ENCODE measurements around the gene SSPN.

Gene SSPN

DNA sequence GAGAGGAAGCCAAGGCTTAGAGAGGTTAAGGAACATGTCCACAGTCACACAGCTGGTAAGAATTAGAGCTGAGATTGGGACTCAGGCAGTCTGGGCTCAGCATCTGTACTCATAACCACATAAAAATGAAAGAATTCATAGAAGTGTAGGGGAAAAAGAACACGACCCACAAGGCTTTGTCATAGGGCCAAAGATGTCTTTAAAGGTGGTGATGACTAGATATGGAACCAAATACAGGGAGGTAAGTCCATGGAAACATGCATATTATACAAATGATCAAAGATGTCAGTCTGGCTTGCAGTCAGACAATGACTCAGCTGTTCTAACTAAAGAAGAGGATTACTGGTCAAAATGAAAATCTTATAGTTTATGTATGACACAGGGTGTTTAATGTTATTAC is 7.2 kb upstream of the SSPN start:
- no peak for DNase-seq

- DNase-seq = no peak
These were observed 6.7 kb upstream of the SSPN start for GRCh38 chr12:26188641-26189040.

DNA sequence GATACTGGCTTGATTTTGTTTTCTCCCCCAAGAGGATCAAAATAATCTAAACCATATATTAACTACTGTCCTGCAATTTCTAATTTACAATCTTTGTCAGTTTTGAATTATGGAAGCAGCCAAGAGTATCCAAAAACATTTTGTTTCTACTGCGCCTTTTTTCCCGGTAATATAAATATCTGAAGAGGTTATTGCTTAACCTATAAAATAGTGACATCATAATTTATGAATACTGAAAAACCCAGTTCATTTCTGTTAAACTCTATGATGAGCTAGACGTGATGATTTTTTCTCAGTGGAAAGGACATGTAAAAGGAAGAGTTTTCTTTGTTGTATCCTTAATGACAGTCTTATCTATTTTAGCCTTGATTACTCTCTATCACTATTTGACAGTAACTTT is 3.2 kb upstream of the SSPN start:
- DNase-seq = no peak

GRCh38 chr12:26193539-26193938 is 1.8 kb upstream of the SSPN start:
- no peak for DNase-seq

- no peak for DNase-seq
These were observed 458 bp downstream of the SSPN start for GRCh38 chr12:26195641-26196420.

DNA sequence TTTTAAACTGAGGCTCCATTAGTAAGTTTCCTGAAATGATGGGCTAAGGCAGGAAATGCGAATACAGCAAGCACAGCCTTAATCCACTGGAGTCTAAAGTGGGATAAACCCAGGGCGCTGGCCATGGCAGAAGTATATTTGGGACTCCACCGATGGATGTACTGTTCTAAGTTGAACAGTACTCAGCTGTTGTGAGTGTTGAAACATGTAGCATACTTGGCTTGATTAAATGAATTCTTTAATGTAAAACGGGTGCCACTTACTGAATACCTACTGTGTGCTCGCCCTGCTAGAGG is 996 bp downstream of the SSPN start:
- DNase-seq = no peak

GRCh38 chr12:26197832-26198231 is 2.5 kb downstream of the SSPN start:
- DNase-seq = no peak

DNA sequence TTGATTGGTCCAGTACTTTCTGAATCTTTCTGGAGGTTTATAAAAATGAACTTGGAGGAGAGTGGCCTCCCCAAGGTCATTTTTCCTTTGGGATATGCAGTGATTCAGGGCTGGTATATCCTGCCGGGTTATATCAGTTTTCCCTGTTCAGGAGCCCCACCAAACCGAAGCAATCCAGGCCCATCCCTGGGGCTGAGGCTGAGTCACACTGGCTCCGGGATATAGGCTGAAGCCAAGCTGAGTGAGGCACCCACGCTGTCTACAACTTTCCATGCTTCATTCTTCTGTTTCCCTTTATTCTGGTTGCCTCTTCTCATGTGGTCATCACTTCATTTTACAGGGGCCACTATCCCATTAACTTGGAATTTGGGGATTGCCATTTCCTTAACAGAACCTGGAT is 3.4 kb downstream of the SSPN start:
- DNase-seq = no peak

DNA sequence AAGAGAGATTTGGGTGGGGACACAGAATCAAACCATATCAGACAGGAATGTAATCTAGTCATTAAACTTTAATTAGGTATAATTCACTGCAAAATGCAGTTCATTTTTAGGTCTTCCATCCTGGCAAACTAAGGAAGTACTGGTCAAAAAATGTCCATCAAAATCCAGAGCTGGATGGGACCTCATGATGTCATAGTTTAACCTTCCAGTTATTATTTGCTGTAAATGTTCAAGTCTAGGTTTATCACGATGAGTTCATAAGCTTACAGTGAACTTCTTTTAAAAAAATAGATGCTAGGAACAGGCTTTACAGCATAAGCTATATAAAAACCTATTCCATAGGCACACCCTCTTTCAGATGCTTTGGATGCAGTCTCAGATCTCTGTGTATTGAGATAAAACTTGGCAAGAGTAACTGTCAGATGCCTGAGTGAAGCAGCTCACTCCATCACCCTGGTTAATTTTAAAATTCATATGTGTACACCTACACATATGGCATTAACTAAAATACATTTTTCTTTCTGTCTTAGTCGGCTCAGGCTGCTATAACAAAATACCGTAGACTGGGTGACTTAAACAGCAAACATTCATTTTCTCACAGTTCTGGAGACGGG is 7.9 kb downstream of the SSPN start:
- DNase-seq = no peak

GRCh38 chr12:26204612-26205289 is 9.4 kb downstream of the SSPN start:
- DNase-seq = no peak

DNA sequence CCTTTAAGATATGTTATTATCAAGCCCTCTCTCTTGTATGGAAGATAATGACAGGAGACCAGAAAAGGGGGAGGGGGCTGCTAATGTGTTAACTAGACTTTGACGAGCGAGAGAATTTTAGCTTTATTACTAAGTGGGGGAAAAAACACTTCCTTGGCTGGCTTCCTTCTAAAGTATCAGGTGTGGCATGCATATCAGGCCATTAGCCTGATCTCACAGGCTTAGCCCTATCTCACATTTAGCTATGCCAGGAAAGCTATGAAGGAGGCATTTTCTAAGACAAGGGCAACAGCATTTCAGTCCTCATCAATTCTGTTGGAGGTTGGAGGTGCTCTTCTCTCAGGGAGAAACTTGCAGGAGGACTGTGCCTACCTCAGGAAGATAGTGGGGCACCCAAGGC is 9.9 kb downstream of the SSPN start:
- DNase-seq = no peak

DNA sequence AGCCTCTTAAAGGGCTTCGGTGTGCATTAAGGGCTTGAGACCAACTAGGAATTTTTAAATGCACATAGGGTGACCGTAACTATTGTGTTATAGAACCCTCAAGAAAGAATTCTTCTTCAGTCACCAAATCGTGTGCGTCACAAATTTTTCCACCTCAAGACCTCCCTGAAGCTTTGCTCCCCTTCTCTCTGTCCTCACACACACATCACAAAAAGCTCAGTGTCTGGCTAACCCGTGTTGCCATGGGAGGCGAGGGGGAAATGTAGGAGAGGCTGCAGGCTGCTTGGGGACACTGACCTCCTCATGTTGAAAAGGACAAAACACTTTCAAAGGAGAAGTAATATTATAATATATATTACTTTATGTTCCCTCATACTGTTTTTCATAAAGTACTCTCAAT is 10.6 kb downstream of the SSPN start:
- DNase-seq = no peak

GRCh38 chr12:26211331-26211730 is 16.0 kb downstream of the SSPN start:
- DNase-seq = no peak

DNA sequence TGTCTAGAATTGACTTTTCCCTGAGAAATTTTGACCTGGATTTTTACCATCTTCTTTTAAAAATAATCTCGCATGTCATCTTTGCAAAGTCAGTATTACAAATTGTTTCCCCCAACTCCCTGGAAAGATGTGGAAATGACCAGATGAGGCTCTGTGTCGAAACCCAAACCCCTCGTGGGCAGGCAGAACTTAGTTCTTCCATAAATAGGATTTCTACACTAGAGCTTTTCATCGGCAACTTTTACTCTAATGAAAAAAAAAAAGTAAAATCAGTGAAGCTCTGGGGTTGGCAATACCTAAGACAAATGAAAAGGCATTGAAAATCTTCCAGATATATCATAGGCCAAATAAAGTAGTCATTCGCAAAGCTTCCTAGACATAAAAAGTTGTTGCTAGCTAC is 17.0 kb downstream of the SSPN start:
- DNase-seq = no peak

GRCh38 chr12:26212988-26213387 is 17.6 kb downstream of the SSPN start:
- no peak for DNase-seq

DNA sequence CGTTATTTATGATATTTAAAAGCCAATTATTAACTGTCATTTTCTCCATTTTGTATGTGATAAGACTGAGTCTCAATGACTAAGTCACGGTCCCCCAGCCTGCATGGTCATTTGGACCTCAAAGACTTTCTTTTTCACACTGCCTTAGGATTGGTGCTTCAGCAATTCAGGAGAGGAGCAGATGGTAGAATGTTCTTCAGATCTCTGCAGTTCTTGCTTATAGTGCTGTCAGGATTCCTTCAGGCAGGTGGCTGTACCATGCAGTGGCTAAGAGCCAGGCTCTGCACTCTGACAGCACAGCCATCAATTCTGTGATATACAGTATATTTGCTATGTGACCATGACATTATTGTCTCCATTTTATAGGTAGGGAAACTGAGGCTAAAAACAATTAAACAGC is 18.7 kb downstream of the SSPN start:
- no peak for DNase-seq

DNA sequence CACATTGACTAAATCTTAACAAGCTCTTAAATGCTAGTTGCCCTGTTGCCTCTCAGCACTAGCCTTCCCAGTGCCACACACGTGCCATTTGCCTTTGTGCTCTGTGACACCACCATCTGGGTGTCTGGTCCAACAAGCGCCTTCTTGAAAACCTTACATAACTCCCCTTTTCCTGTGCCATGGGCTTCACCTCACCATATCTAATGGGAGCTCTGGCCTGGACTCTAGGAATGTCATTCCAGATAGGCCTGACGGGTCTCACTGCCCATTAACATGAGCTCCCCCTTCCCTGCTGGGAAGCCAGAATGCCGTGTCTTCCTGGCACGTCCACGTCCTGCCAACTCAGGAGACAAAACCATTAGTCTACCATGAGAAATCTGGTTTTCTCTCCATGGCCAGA is 24.4 kb downstream of the SSPN start:
- no peak for DNase-seq

GRCh38 chr12:26224657-26225056 is 29.3 kb downstream of the SSPN start:
- DNase-seq = no peak

DNA sequence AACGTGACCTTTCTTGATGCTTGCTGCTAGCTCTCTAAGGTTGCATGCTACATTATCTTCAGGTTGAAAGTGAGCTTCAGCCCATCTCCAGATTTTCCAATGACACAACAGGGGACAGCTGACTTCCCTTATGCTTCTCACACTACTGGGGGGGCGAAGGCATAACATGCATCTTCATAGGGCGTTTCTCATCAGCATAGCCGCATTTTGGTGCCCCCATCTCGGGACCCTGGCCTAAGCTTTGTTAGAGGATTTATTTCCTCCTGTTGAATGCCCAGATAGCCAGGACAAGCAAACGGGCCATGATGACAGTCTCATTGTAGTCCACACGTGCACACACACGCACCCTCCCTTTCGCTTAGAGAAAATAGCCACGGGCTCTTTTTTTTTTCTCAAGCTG is 30.7 kb downstream of the SSPN start:
- DNase-seq = no peak

DNA sequence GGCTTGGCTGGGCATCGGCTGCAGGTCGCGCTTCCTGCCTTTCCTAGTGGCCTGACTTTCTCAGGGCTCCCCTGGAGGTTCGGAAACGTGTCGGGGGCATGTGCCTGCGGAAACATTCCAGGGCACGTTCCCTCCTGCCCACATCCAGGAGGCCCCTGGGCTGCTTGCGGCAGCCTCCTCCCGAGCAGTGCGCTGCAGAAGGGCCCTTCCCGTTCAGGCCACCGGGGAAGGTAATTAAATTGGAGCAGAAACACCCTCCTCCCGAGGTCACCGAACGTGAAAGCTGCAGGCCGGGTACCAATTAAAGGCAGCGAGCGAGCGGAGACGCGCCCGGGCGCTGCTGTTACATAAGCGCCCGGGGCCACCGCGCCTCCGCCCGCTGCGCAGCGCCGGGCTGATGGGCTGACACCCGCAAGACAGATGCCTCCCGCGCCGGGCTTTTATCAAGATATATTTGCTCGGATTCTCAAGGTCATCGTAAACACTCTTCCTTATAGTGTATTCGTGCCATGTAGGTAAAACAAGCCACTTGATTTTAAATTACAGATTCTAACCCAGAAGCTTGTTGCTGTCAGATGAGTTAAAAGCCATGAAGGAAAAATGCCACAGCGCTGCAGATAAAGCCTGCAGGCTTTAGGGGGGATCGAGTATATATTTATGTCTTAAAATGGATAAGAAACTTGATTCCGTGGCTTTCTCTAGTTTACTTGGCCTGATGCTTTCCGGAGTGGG is 31.4 kb downstream of the SSPN start:
- no peak for DNase-seq

- no peak for DNase-seq
These were observed 32.0 kb downstream of the SSPN start for GRCh38 chr12:26227361-26227745.

- DNase-seq = no peak
These were observed 34.5 kb downstream of the SSPN start for GRCh38 chr12:26229910-26230309.

- DNase-seq = no peak
These were observed 36.1 kb downstream of the SSPN start for GRCh38 chr12:26231470-26231869.

DNA sequence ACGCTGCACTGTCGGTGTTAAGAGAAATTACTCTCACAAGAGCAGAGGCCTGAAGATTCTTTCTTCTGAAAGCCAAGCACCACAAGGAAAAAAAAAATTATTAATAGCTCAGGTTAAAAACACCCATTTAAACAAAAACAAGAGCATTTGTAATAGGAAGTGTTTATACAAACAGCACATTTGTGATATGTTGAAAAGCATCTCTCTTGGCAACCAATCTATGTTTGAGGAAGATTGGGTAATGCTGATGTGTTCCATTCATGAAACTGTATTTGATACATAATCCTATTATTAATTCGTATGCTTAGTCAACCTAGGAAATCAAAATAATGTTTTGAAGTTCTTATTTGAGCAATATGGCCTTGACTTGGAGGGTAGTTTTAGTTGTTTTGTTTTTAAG is 36.5 kb downstream of the SSPN start:
- no peak for DNase-seq
